Activated B cell treated with CpG ODN at 0.5 μM for 24 hours (primary cell): ENCODE measurements around the gene RBFOX2. TPM values are rescaled to one million over a fixed set of nuclear protein-coding genes. Genes with fewer than 3 reads are reported as not detected.
"Not testable (repeated sequence)": the region's sequence is repeated elsewhere in the genome, so short reads cannot be mapped to it uniquely, and the experiment has no call there.

Experiments used
- ATAC-seq: fragments of 200-7000 bp; cut with Tn5 transposase; one replicate; pipeline ENCODE4 v1.10.0; 2021; ENCODE audit warnings: low read depth, mild to moderate bottlenecking, moderate library complexity
- CTCF ChIA-PET: fragments of 350-600 bp; sonication (Branson Sonifier 250); formaldehyde crosslinking; loops from one replicate; lab custom pipeline; 2021; ENCODE audit warnings: antibody characterized with exemption; lab: Charles Lee
- POLR2A ChIA-PET: fragments of 350-600 bp; sonication (Branson Sonifier 250); formaldehyde crosslinking; loops from one replicate; lab custom pipeline; 2021; ENCODE audit warnings: antibody characterized with exemption; lab: Charles Lee
- DNase-seq: peaks from one replicate; pipeline ENCODE4 v3.0.0; 2022
- H3K27ac Mint-ChIP-seq: one replicate; pipeline ENCODE4 v1.8.0; 2020; ENCODE audit warnings: mixed read lengths
- H3K27me3 Mint-ChIP-seq: one replicate; pipeline ENCODE4 v1.8.0; 2021; ENCODE audit warnings: mixed read lengths
- H3K36me3 Mint-ChIP-seq: one replicate; pipeline ENCODE4 v1.8.0; 2021; ENCODE audit warnings: low read depth, mixed read lengths
- H3K4me1 Mint-ChIP-seq: one replicate; pipeline ENCODE4 v1.8.0; 2021; ENCODE audit warnings: mixed read lengths
- H3K4me3 Mint-ChIP-seq: one replicate; pipeline ENCODE4 v1.8.0; 2020; ENCODE audit warnings: mild to moderate bottlenecking, mixed read lengths
- H3K9me3 Mint-ChIP-seq: one replicate; pipeline ENCODE4 v1.8.0; 2020; ENCODE audit warnings: mixed read lengths
- CTCF ChIP-seq: fragments of 200-600 bp; IDR thresholded peaks from one replicate; pipeline ENCODE4 v1.8.0; 2022; ENCODE audit warnings: antibody characterized with exemption, mild to moderate bottlenecking
- intact Hi-C: fragments of 100-400 bp; cut with micrococcal nuclease; formaldehyde crosslinking; loops from one replicate; pipeline ENCODE4 v1.15.1; 2024
- total RNA-seq: library from RNA; stranded (reverse); gene quantifications from 2 replicates; pipeline ENCODE4 v1.2.3, GENCODE V29; 2022

The RBFOX2 gene
- total RNA-seq, 1 donor from 2014 or later: not detected

GRCh38 chr22:35799150-35799549 is 229.5 kb downstream of the RBFOX2 start:
- ChIA-PET POLR2A (no interaction called here), CTCF (no interaction called here)
- no peak for DNase-seq
- ATAC-seq: no peak
- Mint-ChIP-seq H3K4me1 (no peaks in the 10 kb centered on the region), H3K27me3 (peaks cover 9% of the 10 kb centered on the region), H3K4me3 (no peak overlapping the region), H3K36me3 (no peaks in the 10 kb centered on the region), H3K9me3 (no peaks in the 10 kb centered on the region), H3K27ac (no peak overlapping the region)
- intact Hi-C loops: no loop called here
- no peak for TF ChIP-seq CTCF

- ChIA-PET CTCF (no interaction called here), POLR2A (no interaction called here)
- TF ChIP-seq CTCF: no peak
- Mint-ChIP-seq H3K4me1 (no peaks in the 10 kb centered on the region), H3K9me3 (no peaks in the 10 kb centered on the region), H3K27ac (no peak overlapping the region), H3K36me3 (no peaks in the 10 kb centered on the region), H3K4me3 (no peak overlapping the region), H3K27me3 (peaks cover 7% of the 10 kb centered on the region)
- no peak for ATAC-seq
- intact Hi-C loops: no loop called here
- DNase-seq: no peak
These were observed 231.2 kb downstream of the RBFOX2 start for GRCh38 chr22:35797411-35797810.

GRCh38 chr22:35795476-35795875 is 233.1 kb downstream of the RBFOX2 start:
- ChIA-PET POLR2A (no interaction called here), CTCF (no interaction called here)
- Mint-ChIP-seq H3K4me1 (no peaks in the 10 kb centered on the region), H3K27me3 (peaks cover 7% of the 10 kb centered on the region), H3K9me3 (no peaks in the 10 kb centered on the region), H3K27ac (no peak overlapping the region), H3K4me3 (no peak overlapping the region), H3K36me3 (no peaks in the 10 kb centered on the region)
- no peak for TF ChIP-seq CTCF
- DNase-seq (no peak), ATAC-seq (no peak)
- intact Hi-C loops: no loop called here

- no peak overlapping the region for H3K27ac Mint-ChIP-seq
- intact Hi-C loops: no loop called here
- no peak for ATAC-seq
- ChIA-PET CTCF (no interaction called here), POLR2A (no interaction called here)
- H3K27me3 Mint-ChIP-seq: no peaks in the 10 kb centered on the region
- no peaks in the 10 kb centered on the region for H3K4me1 Mint-ChIP-seq
- no peak for DNase-seq
- no peak overlapping the region for H3K4me3 Mint-ChIP-seq
- H3K36me3 Mint-ChIP-seq: no peaks in the 10 kb centered on the region
- no peaks in the 10 kb centered on the region for H3K9me3 Mint-ChIP-seq
- no peak for TF ChIP-seq CTCF
These were observed 236.1 kb downstream of the RBFOX2 start for GRCh38 chr22:35792506-35792905.

- ATAC-seq, H3K36me3 Mint-ChIP-seq, H3K4me3 Mint-ChIP-seq, H3K27ac Mint-ChIP-seq, DNase-seq, H3K9me3 Mint-ChIP-seq, H3K27me3 Mint-ChIP-seq, CTCF ChIA-PET, intact Hi-C loops, H3K4me1 Mint-ChIP-seq, POLR2A ChIA-PET: not testable (repeated sequence)
These were observed 236.8 kb downstream of the RBFOX2 start for GRCh38 chr22:35791788-35792187.
